Ovary (tissue), 9 donors: ENCODE results near the gene SMIM1. TPM values are rescaled to one million over a fixed set of nuclear protein-coding genes. Genes with fewer than 3 reads are reported as not detected.
A peak's percentile ranks its signal among the peaks of the same experiment; 100 is the strongest.

Experiments
- DNase-seq, 5 donors: peaks; one replicate each; pipeline ENCODE4 v3.0.0-alpha.2; 2019 to 2020
- H3K27ac ChIP-seq, 2 donors: fragments of 200-600 bp; one replicate each; pipeline versions ENCODE4 v1.5.1 to v1.8.0; 2019 to 2022
- H3K27me3 ChIP-seq: fragments of 200-600 bp; one replicate; pipeline ENCODE4 v1.8.0; 2022
- H3K36me3 ChIP-seq: fragments of 200-600 bp; sonication (generic); one replicate; pipeline ENCODE4 v1.5.1; 2019
- H3K4me1 ChIP-seq: one replicate; pipeline ENCODE4 v1.8.1; 2013; ENCODE audit warnings: mild to moderate bottlenecking, moderate library complexity; ENCODE audit not compliant: insufficient read depth
- H3K4me3 ChIP-seq: fragments of 200-600 bp; sonication (generic); one replicate; pipeline ENCODE4 v1.5.1; 2017
- H3K9me3 ChIP-seq, 2 donors: fragments of 200-600 bp in 1 of 2; sonication (generic) in 1 of 2; one replicate each; pipeline versions ENCODE4 v1.5.1 to v1.8.1; 2013 to 2019; ENCODE audit warnings: mild to moderate bottlenecking in 1 of 2, moderate library complexity in 1 of 2
- CTCF ChIP-seq, 3 donors: fragments of 450-650 bp in 2 of 3; fragments of 200-600 bp in 1 of 3; IDR thresholded peaks; one replicate each; pipeline versions ENCODE4 v1.5.1 to v1.8.0; 2016 to 2022; ENCODE audit warnings: antibody characterized with exemption in 3 of 3, mild to moderate bottlenecking in 1 of 3
- EP300 ChIP-seq: sonication (generic); formaldehyde crosslinking; IDR thresholded peaks from one replicate; pipeline ENCODE4 v1.6.1; 2017; ENCODE audit warnings: antibody characterized with exemption
- POLR2A ChIP-seq: fragments of 450-650 bp; IDR thresholded peaks from one replicate; pipeline ENCODE4 v1.6.1; 2017; ENCODE audit warnings: antibody characterized with exemption, mild to moderate bottlenecking, moderate library complexity
- WGBS, 3 donors: extraction: QIAGEN DNeasy Blood & Tissue Kit in 1 of 3; methylation state at CpG; one replicate each; pipeline versions ENCODE4 v1.1.5 to v1.1.7; 2013 to 2017; 5-methylcytosine and 5-hydroxymethylcytosine counted together
- intact Hi-C, 4 donors: fragments of 100-400 bp; cut with DNase I; formaldehyde crosslinking; loops; one replicate each; pipeline versions ENCODE4 v1.11.0 to v1.15.1; 2022 to 2023
- polyA plus RNA-seq, 2 donors: library from polyadenylated mRNA; stranded (reverse); fragments of 200-250 nt in 1 of 2; fragments of 350-450 nt in 1 of 2; fragmentation: Illumina TruSeq in 1 of 2; extraction: RNeasy Lipid Tissue Mini Kit (QIAGEN cat#74804) in 1 of 2; gene quantifications; one replicate each; pipeline ENCODE4 v1.2.3, GENCODE V29; 2013 to 2014
- total RNA-seq, 7 donors: library from RNA; depleted of rRNA in 2 of 7; stranded (reverse); fragments of >200 nt in 2 of 7; fragmentation: NEBNext Ultra II Directional in 3 of 7; extraction: Animal tissue kit (Norgen Biotek cat#: 25700) in 3 of 7; gene quantifications; one replicate each; pipeline versions ENCODE4 v1.1.0 to v1.2.4, GENCODE V29; 2016 to 2023
- donor health status: DM: no; HTN: no; CAD: no; lungs with moderate emphysema.
- donor health status: DM: no; HTN: no; CAD: no.
- donor health status: Bipolar disorder and iron deficiency.
- donor health status: DM: yes; HTN: yes; CAD: no.
- donor health status: DM: no; HTN: no; CAD: no.
- donor health status: DM: yes; HTN: yes; CAD: no.

The SMIM1 gene
- total and polyA plus RNA-seq, 9 donors = 7.1 to 22.1 (median 18.7) TPM; not detected in 1

GRCh38 chr1:3736131-3736561, 36.4 kb upstream of the SMIM1 start:
- no peaks in the 10 kb centered on the region for H3K27me3 ChIP-seq
- no peaks in the 10 kb centered on the region for H3K9me3 ChIP-seq
- peaks cover 2% of the 10 kb centered on the region for H3K4me1 ChIP-seq
- WGBS, 3 donors = 65 to 82% (median 70%) methylated on average over 13 of the region's 13 CpGs
- intact Hi-C loops = no loop called here
- TF ChIP-seq CTCF (IDR thresholded peaks at IDR 0.05) (no peak), EP300 (no peak), POLR2A (no peak)
- no peaks in the 10 kb centered on the region for H3K36me3 ChIP-seq
- DNase-seq = no peak
- no peak overlapping the region for H3K4me3 ChIP-seq
- H3K27ac ChIP-seq = no peak overlapping the region

GRCh38 chr1:3736708-3737107, 35.8 kb upstream of the SMIM1 start:
- TF ChIP-seq EP300 (no peak), POLR2A (no peak), CTCF (IDR thresholded peaks at IDR 0.05) (no peak)
- intact Hi-C loops = no loop called here
- Histone ChIP-seq H3K4me1 (peaks cover 2% of the 10 kb centered on the region), H3K9me3 (no peaks in the 10 kb centered on the region), H3K27ac (no peak overlapping the region), H3K4me3 (no peak overlapping the region), H3K27me3 (no peaks in the 10 kb centered on the region), H3K36me3 (no peaks in the 10 kb centered on the region)
- DNase-seq = peak in 1 of 5 donors; percentile 24
- 84 to 87% (median 86%) methylated on average over 14 of the region's 14 CpGs for WGBS, 3 donors

DNA sequence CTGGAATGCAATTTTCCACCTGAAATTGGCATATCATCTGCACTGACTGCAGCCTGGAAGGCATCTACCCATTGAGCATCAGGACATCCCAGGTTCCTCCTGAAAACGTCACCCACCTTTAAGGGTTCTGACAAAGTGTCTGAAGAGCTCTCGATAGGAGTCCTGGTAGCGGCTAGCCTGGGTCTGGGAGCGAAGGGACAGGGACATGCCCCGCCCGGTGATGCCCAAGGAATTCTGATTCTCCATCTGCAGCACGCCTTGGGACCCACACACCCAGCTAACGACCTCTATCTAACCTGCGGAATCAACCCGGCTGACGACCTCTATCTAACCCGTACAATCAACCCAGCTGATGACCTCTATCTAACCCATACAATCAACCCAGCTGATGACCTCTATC, 33.6 kb upstream of the SMIM1 start:
- 89 to 92% (median 90%) methylated on average over 12 of the region's 12 CpGs for WGBS, 3 donors
- DNase-seq = no peak
- H3K27me3 ChIP-seq = no peaks in the 10 kb centered on the region
- no peaks in the 10 kb centered on the region for H3K4me1 ChIP-seq
- no peak overlapping the region for H3K4me3 ChIP-seq
- H3K9me3 ChIP-seq = no peaks in the 10 kb centered on the region
- intact Hi-C loops = no loop called here
- TF ChIP-seq CTCF (IDR thresholded peaks at IDR 0.05) = no peak
- no peak for TF ChIP-seq EP300
- no peak for TF ChIP-seq POLR2A
- no peak overlapping the region for H3K27ac ChIP-seq
- H3K36me3 ChIP-seq = no peaks in the 10 kb centered on the region

DNA sequence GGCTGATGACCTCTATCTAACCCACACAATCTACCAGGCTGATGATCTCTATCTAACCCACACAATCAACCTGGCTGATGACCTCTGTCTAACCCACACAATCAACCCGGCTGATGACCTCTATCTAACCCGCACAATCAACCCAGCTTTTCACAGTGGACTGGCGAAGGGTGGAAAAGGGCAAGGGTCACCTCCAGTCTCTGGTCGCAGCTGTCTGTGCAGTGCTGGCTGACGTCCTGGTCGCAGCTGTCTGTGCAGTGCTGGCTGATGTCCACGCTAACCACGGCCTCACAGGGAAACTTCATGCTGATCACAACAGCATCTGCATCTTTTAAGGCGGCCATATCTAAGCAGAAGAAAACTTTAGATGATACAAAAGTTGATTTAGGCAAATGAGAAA, 32.5 kb upstream of the SMIM1 start:
- TF ChIP-seq EP300 (no peak), CTCF (IDR thresholded peaks at IDR 0.05) (no peak), POLR2A (no peak)
- Histone ChIP-seq H3K4me1 (no peaks in the 10 kb centered on the region), H3K9me3 (no peaks in the 10 kb centered on the region), H3K27me3 (no peaks in the 10 kb centered on the region), H3K4me3 (no peak overlapping the region), H3K27ac (no peak overlapping the region), H3K36me3 (no peaks in the 10 kb centered on the region)
- DNase-seq = no peak
- intact Hi-C loops = no loop called here
- WGBS, 3 donors = 56 to 73% (median 70%) methylated on average over 9 of the region's 9 CpGs
